ENCODE data around the gene PCSK7.

The PCSK7 gene

DNA sequence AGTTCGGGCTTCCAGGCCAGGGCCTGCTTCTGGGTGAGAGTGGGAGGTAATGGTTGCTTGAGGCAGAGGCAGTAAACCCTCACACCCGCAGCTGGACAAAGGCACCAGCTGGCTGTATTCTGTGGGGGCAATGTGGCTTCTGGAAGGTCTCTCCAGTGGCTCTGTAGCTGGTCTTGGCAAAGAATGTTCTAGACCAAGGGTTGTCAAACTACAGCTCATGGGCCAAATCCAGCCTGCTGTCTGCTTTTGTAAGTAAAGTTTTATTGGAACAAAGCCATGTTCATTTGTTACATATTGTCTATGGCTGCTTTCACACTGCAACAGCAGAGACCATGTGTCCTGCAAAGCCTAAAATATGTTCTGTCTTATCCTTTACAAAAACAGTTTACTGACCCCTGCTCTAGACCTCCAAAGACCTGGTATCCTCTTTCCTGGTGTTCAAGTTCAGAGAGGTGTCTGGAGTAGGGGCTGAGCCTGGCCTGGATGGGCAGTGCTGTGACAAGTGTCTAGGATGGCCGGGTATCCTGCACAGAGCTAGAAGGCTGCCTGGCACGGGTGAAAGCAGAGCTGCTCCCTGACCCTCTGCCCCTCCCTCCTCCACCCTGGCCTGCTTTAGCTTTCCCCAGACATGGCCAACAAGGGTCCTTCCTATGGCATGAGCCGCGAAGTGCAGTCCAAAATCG is 29.3 kb downstream of the PCSK7 start:
- H3K4me3 ChIP-seq (ENCODE audit: low read depth in 1 of 2, low read length in 2 of 2): peak overlapping the region; percentile 88 to 90
- no peaks in the 10 kb centered on the region for H3K27me3 ChIP-seq (ENCODE audit: low read depth, low read length)
- H3K4me1 ChIP-seq (ENCODE audit: control insufficient read depth in 1 of 2, insufficient read depth in 2 of 2, low read length in 2 of 2): peaks cover 8 to 37% of the 10 kb centered on the region in 2 donors
- H3K9me3 ChIP-seq (ENCODE audit: control insufficient read depth in 1 of 2, low read length in 2 of 2): no peaks in the 10 kb centered on the region
- peaks cover 27 to 30% of the 10 kb centered on the region in 2 donors for H3K36me3 ChIP-seq (ENCODE audit: control insufficient read depth in 1 of 2, insufficient read depth in 2 of 2, low read length in 2 of 2)
- H3K27ac ChIP-seq (ENCODE audit: low read length): peak overlapping the region; percentile 97

- Histone ChIP-seq H3K36me3 (ENCODE audit: control insufficient read depth in 1 of 2, insufficient read depth in 2 of 2, low read length in 2 of 2) (peaks cover 27 to 30% of the 10 kb centered on the region in 2 donors), H3K27ac (ENCODE audit: low read length) (peak overlapping the region; percentile 97), H3K4me1 (ENCODE audit: control insufficient read depth in 1 of 2, insufficient read depth in 2 of 2, low read length in 2 of 2) (peaks cover 8 to 41% of the 10 kb centered on the region in 2 donors), H3K9me3 (ENCODE audit: control insufficient read depth in 1 of 2, low read length in 2 of 2) (no peaks in the 10 kb centered on the region), H3K4me3 (ENCODE audit: low read depth in 1 of 2, low read length in 2 of 2) (peak overlapping the region; percentile 88 to 90), H3K27me3 (ENCODE audit: low read depth, low read length) (no peaks in the 10 kb centered on the region)
Measured at GRCh38 chr11:117201658-117202305, 30.1 kb downstream of the PCSK7 start.

DNA sequence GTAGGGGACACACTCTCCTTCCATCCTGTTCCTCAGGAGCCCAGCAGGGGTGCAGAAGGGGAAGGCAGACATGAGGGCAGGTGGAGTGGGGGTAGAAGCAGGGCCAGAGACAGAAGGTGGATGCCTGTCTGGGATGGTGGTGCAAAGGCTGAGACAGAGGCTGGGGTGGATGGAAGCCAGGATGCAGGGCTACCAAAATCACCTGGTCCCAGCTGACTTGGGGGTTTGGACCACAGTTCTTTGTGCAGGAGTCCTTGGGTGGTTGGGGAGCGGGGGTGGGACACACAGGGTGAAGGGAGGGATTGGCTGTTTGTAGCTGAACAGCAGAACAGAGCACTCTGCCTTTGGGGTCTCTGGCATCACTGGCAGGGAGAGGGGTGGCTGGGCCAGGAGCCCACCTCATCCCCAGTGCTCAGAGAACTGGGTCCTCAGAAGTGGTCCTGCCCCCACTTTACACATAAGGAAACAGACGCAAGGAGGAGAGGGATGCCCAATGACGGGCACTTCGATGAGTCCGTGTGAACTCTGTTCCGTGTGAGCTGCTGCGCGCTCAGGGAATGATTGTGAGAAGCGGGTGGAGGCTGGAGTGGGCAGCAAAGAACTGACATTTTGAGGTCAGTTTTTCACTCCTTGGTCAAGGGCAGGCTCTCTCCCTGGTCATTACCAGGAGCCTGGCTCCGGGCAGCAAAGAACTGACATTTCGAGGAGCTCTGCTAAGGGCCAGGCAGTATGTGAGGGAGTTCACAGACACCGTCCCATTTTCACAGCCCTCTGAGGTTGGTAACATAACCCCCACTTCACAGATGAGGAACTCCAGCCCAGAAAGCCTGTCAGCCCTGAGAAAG is 30.8 kb downstream of the PCSK7 start:
- Histone ChIP-seq H3K9me3 (ENCODE audit: control insufficient read depth in 1 of 2, low read length in 2 of 2) (no peaks in the 10 kb centered on the region), H3K4me1 (ENCODE audit: control insufficient read depth in 1 of 2, insufficient read depth in 2 of 2, low read length in 2 of 2) (peaks cover 8 to 41% of the 10 kb centered on the region in 2 donors), H3K27me3 (ENCODE audit: low read depth, low read length) (no peaks in the 10 kb centered on the region), H3K4me3 (ENCODE audit: low read depth in 1 of 2, low read length in 2 of 2) (peak overlapping the region; percentile 88 to 90), H3K36me3 (ENCODE audit: control insufficient read depth in 1 of 2, insufficient read depth in 2 of 2, low read length in 2 of 2) (peaks cover 30 to 31% of the 10 kb centered on the region in 2 donors), H3K27ac (ENCODE audit: low read length) (peak overlapping the region; percentile 97)

DNA sequence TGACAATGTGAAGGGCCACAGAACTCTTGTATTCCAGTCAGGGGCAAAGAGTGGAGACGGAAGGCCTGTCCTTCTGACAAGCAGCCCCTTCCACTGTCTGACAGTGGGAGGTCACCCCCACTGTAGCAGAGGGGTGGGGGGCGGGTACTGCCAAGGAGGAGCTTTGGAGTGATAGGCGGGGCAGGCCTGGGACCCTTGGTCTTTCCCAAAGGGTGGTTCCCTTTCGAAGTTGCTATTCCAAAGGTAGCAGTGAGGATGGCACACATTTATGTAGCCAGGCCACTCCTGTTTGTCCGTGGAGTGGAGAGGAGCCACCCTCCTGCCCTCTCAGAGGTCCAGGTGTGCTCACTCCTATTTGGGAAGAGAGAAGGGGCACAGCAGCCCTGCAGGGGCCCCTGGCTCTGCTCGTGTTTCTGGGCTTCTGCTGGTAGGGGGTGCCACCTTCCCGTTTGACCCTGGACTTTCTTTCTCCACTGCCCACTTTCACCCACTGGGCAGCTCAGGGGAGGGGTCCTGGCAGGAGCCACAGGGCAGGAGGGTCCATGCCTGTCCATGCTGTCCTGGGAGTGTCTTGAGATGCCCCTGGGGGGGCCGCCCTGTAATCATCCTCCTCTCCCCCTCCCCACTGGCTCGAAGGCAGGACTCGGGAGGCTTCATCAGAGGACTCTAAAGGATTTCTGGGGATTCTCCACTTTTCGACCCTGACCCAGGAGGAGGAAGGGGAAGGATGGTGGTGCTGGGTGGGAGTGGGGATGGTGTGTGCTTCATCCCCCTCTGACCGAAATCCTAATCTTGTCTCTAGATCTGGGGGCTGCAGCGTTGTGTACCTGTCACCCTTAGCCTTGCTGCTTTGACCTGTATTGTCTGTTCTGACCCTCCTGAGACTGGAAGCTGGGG is 31.7 kb downstream of the PCSK7 start:
- Histone ChIP-seq H3K27me3 (ENCODE audit: low read depth, low read length) (no peaks in the 10 kb centered on the region), H3K27ac (ENCODE audit: low read length) (peak overlapping the region; percentile 97), H3K4me1 (ENCODE audit: control insufficient read depth in 1 of 2, insufficient read depth in 2 of 2, low read length in 2 of 2) (peaks cover 8 to 38% of the 10 kb centered on the region in 2 donors), H3K36me3 (ENCODE audit: control insufficient read depth in 1 of 2, insufficient read depth in 2 of 2, low read length in 2 of 2) (peaks cover 31 to 33% of the 10 kb centered on the region in 2 donors), H3K9me3 (ENCODE audit: control insufficient read depth in 1 of 2, low read length in 2 of 2) (no peaks in the 10 kb centered on the region), H3K4me3 (ENCODE audit: low read depth in 1 of 2, low read length in 2 of 2) (peak overlapping the region; percentile 88 to 90)

DNA sequence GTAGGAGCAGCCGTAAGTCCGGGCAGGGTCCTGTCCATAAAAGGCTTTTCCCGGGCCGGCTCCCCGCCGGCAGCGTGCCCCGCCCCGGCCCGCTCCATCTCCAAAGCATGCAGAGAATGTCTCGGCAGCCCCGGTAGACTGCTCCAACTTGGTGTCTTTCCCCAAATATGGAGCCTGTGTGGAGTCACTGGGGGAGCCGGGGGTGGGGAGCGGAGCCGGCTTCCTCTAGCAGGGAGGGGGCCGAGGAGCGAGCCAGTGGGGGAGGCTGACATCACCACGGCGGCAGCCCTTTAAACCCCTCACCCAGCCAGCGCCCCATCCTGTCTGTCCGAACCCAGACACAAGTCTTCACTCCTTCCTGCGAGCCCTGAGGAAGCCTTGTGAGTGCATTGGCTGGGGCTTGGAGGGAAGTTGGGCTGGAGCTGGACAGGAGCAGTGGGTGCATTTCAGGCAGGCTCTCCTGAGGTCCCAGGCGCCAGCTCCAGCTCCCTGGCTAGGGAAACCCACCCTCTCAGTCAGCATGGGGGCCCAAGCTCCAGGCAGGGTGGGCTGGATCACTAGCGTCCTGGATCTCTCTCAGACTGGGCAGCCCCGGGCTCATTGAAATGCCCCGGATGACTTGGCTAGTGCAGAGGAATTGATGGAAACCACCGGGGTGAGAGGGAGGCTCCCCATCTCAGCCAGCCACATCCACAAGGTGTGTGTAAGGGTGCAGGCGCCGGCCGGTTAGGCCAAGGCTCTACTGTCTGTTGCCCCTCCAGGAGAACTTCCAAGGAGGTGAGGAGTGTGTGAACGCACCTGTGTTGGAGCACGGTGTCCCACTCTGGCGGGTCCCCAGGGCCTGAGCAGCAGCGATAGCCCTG is 32.6 kb downstream of the PCSK7 start, which contains the start of gene TAGLN:
TAGLN (plus strand) TSS at position 318 of the 863 bp plus-strand sequence. CDS start 3,644 bp downstream, outside the sequence.
- H3K27ac ChIP-seq (ENCODE audit: low read length): peak within 1 kb of the TSS; percentile 98
- H3K4me3 ChIP-seq (ENCODE audit: low read depth in 1 of 2, low read length in 2 of 2): peak within 1 kb of the TSS; percentile 88 to 90
- H3K4me1 ChIP-seq (ENCODE audit: control insufficient read depth in 1 of 2, insufficient read depth in 2 of 2, low read length in 2 of 2): peaks cover 8 to 29% of the 10 kb centered on the region in 2 donors
- H3K27me3 ChIP-seq (ENCODE audit: low read depth, low read length): no peaks in the 10 kb centered on the region
- H3K9me3 ChIP-seq (ENCODE audit: control insufficient read depth in 1 of 2, low read length in 2 of 2): no peaks in the 10 kb centered on the region
- H3K36me3 ChIP-seq (ENCODE audit: control insufficient read depth in 1 of 2, insufficient read depth in 2 of 2, low read length in 2 of 2): peaks cover 22 to 24% of the 10 kb centered on the region in 2 donors

DNA sequence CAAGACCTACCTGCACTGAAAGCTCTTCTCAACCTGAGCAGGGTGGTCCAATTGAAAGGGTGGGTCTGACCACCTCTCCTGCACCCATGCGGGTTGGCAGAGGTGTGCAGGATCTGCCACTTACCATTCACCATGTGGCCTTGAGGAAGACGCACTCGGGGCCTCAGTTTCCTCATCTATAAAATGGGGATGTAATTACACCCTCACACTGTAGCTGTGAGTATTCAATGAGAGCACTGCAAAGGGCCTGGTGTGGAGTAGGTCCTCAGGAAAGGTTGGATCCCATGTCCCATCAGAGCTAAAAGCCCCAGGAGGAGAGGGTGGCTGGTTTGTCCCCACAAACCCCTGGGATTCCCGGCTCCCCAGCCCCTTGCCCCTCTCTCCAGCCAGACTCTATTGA is 33.3 kb downstream of the PCSK7 start:
- Histone ChIP-seq H3K36me3 (ENCODE audit: control insufficient read depth in 1 of 2, insufficient read depth in 2 of 2, low read length in 2 of 2) (peaks cover 15 to 20% of the 10 kb centered on the region in 2 donors), H3K27me3 (ENCODE audit: low read depth, low read length) (no peaks in the 10 kb centered on the region), H3K4me3 (ENCODE audit: low read depth in 1 of 2, low read length in 2 of 2) (peak overlapping the region; percentile 49 to 88), H3K27ac (ENCODE audit: low read length) (peak overlapping the region; percentile 98), H3K9me3 (ENCODE audit: control insufficient read depth in 1 of 2, low read length in 2 of 2) (no peaks in the 10 kb centered on the region), H3K4me1 (ENCODE audit: control insufficient read depth in 1 of 2, insufficient read depth in 2 of 2, low read length in 2 of 2) (peaks cover 8 to 22% of the 10 kb centered on the region in 2 donors)

DNA sequence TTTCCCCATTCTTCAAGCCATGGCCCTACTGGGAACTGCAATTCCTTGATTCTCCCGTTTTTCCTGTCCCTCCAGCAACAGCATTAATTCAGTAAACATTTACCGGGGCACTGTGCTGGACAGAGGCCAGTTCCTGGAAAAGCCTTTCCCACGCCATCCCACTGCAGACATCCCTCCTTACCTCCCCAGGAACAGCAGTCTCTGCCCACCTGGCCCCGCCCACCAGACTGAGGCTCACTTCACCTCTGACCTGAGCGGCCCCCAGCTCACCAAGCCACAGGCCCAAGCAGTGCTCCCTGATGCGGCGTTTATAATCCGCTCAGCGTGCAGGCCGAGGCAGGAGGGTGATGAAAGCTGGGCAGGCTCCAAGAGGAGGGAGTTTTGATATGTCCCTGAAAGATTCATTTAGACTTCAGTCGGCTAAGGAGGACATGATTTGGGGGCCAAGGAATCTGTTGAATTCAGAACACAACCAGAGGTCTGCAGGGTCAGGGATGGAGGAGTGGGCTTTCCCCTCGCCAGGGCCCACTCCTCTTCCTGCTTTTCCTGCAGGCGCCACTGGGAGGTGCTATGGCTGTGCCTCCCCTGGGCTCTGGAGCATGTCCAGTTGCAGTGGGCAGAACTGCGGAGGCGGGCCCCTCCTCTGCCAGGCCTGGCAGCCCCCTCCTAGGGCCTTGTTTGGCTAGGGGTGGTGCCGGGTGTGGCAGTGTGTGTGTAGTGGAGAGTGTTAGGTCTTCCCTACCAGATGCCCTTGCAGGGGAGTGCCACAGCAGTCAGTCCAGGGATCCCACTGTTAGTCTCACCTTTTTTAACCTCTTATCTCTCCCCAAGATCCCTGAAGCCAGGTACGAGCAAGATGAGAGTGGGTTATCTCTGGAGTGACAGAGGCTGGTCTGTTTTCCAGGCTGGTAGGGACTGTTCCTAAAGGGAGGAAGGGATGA is 34.1 kb downstream of the PCSK7 start:
- Histone ChIP-seq H3K9me3 (ENCODE audit: control insufficient read depth in 1 of 2, low read length in 2 of 2) (no peaks in the 10 kb centered on the region), H3K27me3 (ENCODE audit: low read depth, low read length) (no peaks in the 10 kb centered on the region), H3K4me1 (ENCODE audit: control insufficient read depth in 1 of 2, insufficient read depth in 2 of 2, low read length in 2 of 2) (peaks cover 8 to 15% of the 10 kb centered on the region in 2 donors), H3K36me3 (ENCODE audit: control insufficient read depth in 1 of 2, insufficient read depth in 2 of 2, low read length in 2 of 2) (peaks cover 19 to 20% of the 10 kb centered on the region in 2 donors), H3K27ac (ENCODE audit: low read length) (peak overlapping the region; percentile 98), H3K4me3 (ENCODE audit: low read depth in 1 of 2, low read length in 2 of 2) (peak overlapping the region; percentile 49 to 88)

DNA sequence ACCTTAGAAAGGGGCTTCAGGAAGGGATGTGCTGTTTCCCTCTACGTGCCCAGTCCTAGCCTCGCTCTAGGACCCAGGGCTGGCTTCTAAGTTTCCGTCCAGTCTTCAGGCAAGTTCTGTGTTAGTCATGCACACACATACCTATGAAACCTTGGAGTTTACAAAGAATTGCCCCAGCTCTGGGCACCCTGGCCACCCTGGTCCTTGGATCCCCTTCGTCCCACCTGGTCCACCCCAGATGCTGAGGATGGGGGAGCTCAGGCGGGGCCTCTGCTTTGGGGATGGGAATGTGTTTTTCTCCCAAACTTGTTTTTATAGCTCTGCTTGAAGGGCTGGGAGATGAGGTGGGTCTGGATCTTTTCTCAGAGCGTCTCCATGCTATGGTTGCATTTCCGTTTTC is 34.9 kb downstream of the PCSK7 start:
- Histone ChIP-seq H3K27ac (ENCODE audit: low read length) (peak overlapping the region; percentile 31), H3K4me1 (ENCODE audit: control insufficient read depth in 1 of 2, insufficient read depth in 2 of 2, low read length in 2 of 2) (peaks cover 8 to 15% of the 10 kb centered on the region in 2 donors), H3K4me3 (ENCODE audit: low read depth in 1 of 2, low read length in 2 of 2) (no peak overlapping the region), H3K27me3 (ENCODE audit: low read depth, low read length) (no peaks in the 10 kb centered on the region), H3K36me3 (ENCODE audit: control insufficient read depth in 1 of 2, insufficient read depth in 2 of 2, low read length in 2 of 2) (peaks cover 18 to 28% of the 10 kb centered on the region in 2 donors), H3K9me3 (ENCODE audit: control insufficient read depth in 1 of 2, low read length in 2 of 2) (no peaks in the 10 kb centered on the region)

DNA sequence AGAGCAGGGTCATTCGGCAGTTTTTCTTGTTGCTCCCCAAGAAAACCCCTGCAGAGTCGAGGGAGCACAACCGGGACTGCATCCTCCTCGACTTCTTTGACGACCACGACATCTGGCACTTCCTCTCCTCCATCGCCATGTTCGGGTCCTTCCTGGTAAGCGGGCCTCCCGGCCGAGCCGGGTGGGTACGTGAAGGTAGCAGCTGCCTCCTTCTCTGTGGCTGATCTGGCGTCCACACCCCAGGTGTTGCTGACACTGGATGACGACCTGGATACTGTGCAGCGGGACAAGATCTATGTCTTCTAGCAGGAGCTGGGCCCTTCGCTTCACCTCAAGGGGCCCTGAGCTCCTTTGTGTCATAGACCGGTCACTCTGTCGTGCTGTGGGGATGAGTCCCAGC is 36.1 kb downstream of the PCSK7 start:
- no peak overlapping the region for H3K27ac ChIP-seq (ENCODE audit: low read length)
- no peak overlapping the region for H3K4me3 ChIP-seq (ENCODE audit: low read depth in 1 of 2, low read length in 2 of 2)
- no peaks in the 10 kb centered on the region for H3K9me3 ChIP-seq (ENCODE audit: control insufficient read depth in 1 of 2, low read length in 2 of 2)
- no peaks in the 10 kb centered on the region for H3K27me3 ChIP-seq (ENCODE audit: low read depth, low read length)
- H3K4me1 ChIP-seq (ENCODE audit: control insufficient read depth in 1 of 2, insufficient read depth in 2 of 2, low read length in 2 of 2): peaks cover 8 to 15% of the 10 kb centered on the region in 2 donors
- peaks cover 15 to 35% of the 10 kb centered on the region in 2 donors for H3K36me3 ChIP-seq (ENCODE audit: control insufficient read depth in 1 of 2, insufficient read depth in 2 of 2, low read length in 2 of 2)
